Erythroblast (primary cell): ENCODE data around the gene PLEKHF1.

Experiments used
- GATA1 ChIP-seq: IDR thresholded peaks from 2 replicates; pipeline ENCODE4 v1.6.1; 2011; ENCODE audit warnings: low read depth, mild to moderate bottlenecking, control low read depth, low read length, moderate library complexity
- POLR2A ChIP-seq: IDR thresholded peaks from 2 replicates; pipeline ENCODE4 v1.6.1; 2011; ENCODE audit warnings: mild to moderate bottlenecking, low read length

- TF ChIP-seq POLR2A (no peak), GATA1 (no peak)
Observed at GRCh38 chr19:29667387-29667783, 2.1 kb downstream of the PLEKHF1 start.
